Fibroblast of lung (primary cell): ENCODE measurements around the gene BMPR1B.

Experiments used
- EZH2 ChIP-seq: IDR thresholded peaks from 2 replicates; pipeline ENCODE4 v1.5.1; 2012; ENCODE audit warnings: low read length, control low read depth, mild to moderate bottlenecking; ENCODE audit errors: missing control alignments
- TF ChIP-seq, protein P1 (sequence below), 2 donors: IDR thresholded peaks in 1 of 2; conservative IDR thresholded peaks in 1 of 2; 1 replicate in 1 of 2; 2 replicates in 1 of 2; pipeline ENCODE4 v1.5.1; 2011 to 2012; ENCODE audit warnings: low read length in 2 of 2, control low read depth in 1 of 2, inconsistent platforms in 1 of 2, low read depth in 1 of 2, mild to moderate bottlenecking in 1 of 2

DNA sequence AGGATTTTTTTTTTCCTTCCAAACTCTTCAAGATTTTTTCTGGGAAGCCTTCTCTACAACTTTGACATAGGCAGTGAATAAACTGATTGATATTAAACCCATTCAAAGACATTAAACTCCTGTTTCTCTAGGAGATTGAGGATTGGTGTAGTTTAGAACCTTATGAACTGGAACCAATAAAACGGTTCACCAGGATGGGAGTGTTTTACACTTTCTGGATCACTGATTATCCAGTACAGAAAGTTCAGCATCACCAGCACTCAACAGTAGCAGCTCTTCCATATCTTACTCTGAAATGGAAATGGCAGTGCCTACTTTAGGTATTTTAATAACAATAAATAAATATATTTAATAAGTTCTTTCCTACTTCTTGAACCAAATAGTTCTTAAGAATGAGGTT lies 76.7 kb downstream of the BMPR1B start:
- TF ChIP-seq, protein P1, sequence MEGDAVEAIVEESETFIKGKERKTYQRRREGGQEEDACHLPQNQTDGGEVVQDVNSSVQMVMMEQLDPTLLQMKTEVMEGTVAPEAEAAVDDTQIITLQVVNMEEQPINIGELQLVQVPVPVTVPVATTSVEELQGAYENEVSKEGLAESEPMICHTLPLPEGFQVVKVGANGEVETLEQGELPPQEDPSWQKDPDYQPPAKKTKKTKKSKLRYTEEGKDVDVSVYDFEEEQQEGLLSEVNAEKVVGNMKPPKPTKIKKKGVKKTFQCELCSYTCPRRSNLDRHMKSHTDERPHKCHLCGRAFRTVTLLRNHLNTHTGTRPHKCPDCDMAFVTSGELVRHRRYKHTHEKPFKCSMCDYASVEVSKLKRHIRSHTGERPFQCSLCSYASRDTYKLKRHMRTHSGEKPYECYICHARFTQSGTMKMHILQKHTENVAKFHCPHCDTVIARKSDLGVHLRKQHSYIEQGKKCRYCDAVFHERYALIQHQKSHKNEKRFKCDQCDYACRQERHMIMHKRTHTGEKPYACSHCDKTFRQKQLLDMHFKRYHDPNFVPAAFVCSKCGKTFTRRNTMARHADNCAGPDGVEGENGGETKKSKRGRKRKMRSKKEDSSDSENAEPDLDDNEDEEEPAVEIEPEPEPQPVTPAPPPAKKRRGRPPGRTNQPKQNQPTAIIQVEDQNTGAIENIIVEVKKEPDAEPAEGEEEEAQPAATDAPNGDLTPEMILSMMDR (conservative IDR thresholded peaks at IDR 0.05 in 1 of 2, IDR thresholded peaks at IDR 0.05 in 1 of 2; ENCODE audit: low read depth in 1 of 2, low read length in 2 of 2), result no peak
- TF ChIP-seq EZH2, result no peak
